Small intestine (tissue), 16 donors: Measurements from ENCODE around the gene DENND1C. TPM values are rescaled to one million over a fixed set of nuclear protein-coding genes. Genes with fewer than 3 reads are reported as not detected.

Experiments used
- DNase-seq, 2 donors: peaks; one replicate each; pipeline versions ENCODE4 v3.0.0 to v3.0.0-alpha.2; 2013
- FAIRE-seq: peaks from 2 replicates; lab custom pipeline; 2012; peaks lifted over from hg19 to GRCh38; lab: Jason Lieb, UNC
- H3K27ac ChIP-seq, 3 donors: one replicate each; pipeline ENCODE4 v1.5.1; 2013; ENCODE audit warnings: low read length in 2 of 3, mild to moderate bottlenecking in 2 of 3, control low read depth in 1 of 3, inconsistent platforms in 1 of 3, low read depth in 1 of 3, moderate library complexity in 1 of 3
- H3K27me3 ChIP-seq, 3 donors: one replicate each; pipeline ENCODE4 v1.6.1; 2013; ENCODE audit warnings: low read length in 3 of 3, inconsistent platforms in 1 of 3; ENCODE audit not compliant: control insufficient read depth in 3 of 3, insufficient read depth in 3 of 3
- H3K36me3 ChIP-seq, 3 donors: one replicate each; pipeline ENCODE4 v1.6.1; 2013; ENCODE audit warnings: low read length in 3 of 3, inconsistent platforms in 1 of 3, low read depth in 1 of 3, mild to moderate bottlenecking in 1 of 3, moderate library complexity in 1 of 3; ENCODE audit not compliant: control insufficient read depth in 3 of 3, insufficient read depth in 2 of 3
- H3K4me1 ChIP-seq, 3 donors: one replicate each; pipeline ENCODE4 v1.6.1; 2013; ENCODE audit warnings: low read length in 2 of 3, inconsistent platforms in 1 of 3, low read depth in 1 of 3, mild to moderate bottlenecking in 1 of 3, moderate library complexity in 1 of 3; ENCODE audit not compliant: control insufficient read depth in 3 of 3, insufficient read depth in 2 of 3
- H3K4me3 ChIP-seq, 3 donors: one replicate each; pipeline ENCODE4 v1.5.1; 2013; ENCODE audit warnings: low read length in 3 of 3, control low read depth in 1 of 3, inconsistent platforms in 1 of 3, low read depth in 1 of 3, mild to moderate bottlenecking in 1 of 3, moderate library complexity in 1 of 3
- H3K9me3 ChIP-seq, 2 donors: one replicate each; pipeline ENCODE4 v1.6.1; 2013; ENCODE audit warnings: low read depth in 1 of 2, low read length in 1 of 2; ENCODE audit not compliant: control insufficient read depth in 2 of 2, insufficient read depth in 1 of 2
- WGBS, 3 donors: extraction: QIAGEN DNeasy Blood & Tissue Kit; methylation state at CpG; one replicate each; pipeline ENCODE4 v1.1.7; 2013; 5-methylcytosine and 5-hydroxymethylcytosine counted together
- long read RNA-seq, 10 donors: transcript quantifications; one replicate each; lab custom pipeline, GENCODE V29; 2026
- polyA plus RNA-seq, 4 donors: library from polyadenylated mRNA; stranded (reverse) in 3 of 4; unstranded in 1 of 4; fragments of 200-250 nt in 3 of 4; fragments of 120-200 nt in 1 of 4; gene quantifications; one replicate each; pipeline versions ENCODE4 v1.2.1 to v1.2.3, GENCODE V29; 2013
- donor health status: healthy with polysubstance abuse.
- donor health status: control.
- donor health status: control.
- donor health status: Bipolar disorder and iron deficiency.
- donor health status: healthy.

DENND1C gene, protein sequence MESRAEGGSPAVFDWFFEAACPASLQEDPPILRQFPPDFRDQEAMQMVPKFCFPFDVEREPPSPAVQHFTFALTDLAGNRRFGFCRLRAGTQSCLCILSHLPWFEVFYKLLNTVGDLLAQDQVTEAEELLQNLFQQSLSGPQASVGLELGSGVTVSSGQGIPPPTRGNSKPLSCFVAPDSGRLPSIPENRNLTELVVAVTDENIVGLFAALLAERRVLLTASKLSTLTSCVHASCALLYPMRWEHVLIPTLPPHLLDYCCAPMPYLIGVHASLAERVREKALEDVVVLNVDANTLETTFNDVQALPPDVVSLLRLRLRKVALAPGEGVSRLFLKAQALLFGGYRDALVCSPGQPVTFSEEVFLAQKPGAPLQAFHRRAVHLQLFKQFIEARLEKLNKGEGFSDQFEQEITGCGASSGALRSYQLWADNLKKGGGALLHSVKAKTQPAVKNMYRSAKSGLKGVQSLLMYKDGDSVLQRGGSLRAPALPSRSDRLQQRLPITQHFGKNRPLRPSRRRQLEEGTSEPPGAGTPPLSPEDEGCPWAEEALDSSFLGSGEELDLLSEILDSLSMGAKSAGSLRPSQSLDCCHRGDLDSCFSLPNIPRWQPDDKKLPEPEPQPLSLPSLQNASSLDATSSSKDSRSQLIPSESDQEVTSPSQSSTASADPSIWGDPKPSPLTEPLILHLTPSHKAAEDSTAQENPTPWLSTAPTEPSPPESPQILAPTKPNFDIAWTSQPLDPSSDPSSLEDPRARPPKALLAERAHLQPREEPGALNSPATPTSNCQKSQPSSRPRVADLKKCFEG
- 10 to 100 TPM in 2 of 4 donors, 1 to 10 TPM in 2; 4.0 to 48.7 (median 9.6) TPM for polyA plus RNA-seq
- long read RNA-seq, donor 1, result 0 reads
- long read RNA-seq, donor 2, result 0 reads
- long read RNA-seq, donor 3, result 0 reads
- long read RNA-seq, donor 4, result 0 reads
- long read RNA-seq, donor 5, result 0 reads
- long read RNA-seq, donor 6, result 0 reads
- long read RNA-seq, donor 7, result 0 reads
- long read RNA-seq, donor 8, result 0 reads
- long read RNA-seq, donor 9, result 0 reads
- long read RNA-seq, donor 10, result 0 reads

DNA sequence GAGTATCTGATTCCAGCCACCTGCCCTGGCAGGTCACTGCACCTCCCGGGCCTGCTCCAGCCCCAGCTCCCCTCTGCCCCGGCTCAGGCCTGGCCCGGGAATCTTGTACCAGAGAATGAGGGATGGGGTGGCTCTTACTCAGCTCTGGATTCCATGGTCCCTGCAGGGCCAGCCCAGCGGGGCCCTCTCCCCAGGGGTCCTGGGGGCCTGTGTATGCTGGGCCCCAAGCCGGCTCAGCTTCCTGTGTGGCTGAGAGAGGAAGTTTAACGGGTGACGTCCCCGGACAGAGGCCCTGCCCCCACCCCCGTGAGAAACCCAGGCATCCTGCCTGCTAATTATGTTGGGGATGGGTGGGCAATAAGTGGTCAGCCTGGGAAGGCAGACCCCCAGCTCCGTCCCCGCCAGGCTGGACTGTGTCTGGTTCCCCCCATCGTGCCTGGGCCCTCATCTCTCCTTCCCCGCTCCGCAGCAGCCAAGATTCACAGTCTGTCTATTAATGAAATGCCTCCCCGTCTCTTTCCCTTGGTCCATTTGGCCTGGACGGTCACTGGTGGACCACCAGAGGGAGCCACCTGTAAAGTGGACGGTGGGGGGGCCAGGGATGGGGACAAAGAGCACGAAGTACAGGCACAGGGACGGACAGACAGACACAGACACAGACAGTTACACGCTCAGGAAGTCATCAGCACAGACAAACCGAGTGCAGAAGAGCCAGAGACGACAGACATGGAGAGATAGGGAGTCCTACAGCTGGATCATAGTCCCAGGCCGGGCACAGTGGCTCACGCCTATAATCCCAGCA, at the start of gene DENND1C:
DENND1C (minus strand) TSS at position 247 of the 802 bp plus-strand sequence; CDS start at position 155, 92 bp downstream.
- no peaks in the 10 kb centered on the region for H3K27me3 ChIP-seq
- peak within 1 kb of the TSS in 2 of 3 donors; percentile 67 to 82 for H3K27ac ChIP-seq
- WGBS, 3 donors, result 28 to 34% (median 34%) methylated on average over 24 of the region's 24 CpGs
- peak within 1 kb of the TSS; percentile 18 to 43 (median 28) for H3K4me3 ChIP-seq
- no peaks in the 10 kb centered on the region for H3K36me3 ChIP-seq
- peaks cover 0 to 10% of the 10 kb centered on the region in 2 donors for H3K9me3 ChIP-seq
- FAIRE-seq (no peak), DNase-seq (peak; percentile 28 to 53)
- H3K4me1 ChIP-seq, result peaks cover 0 to 5% (median 0%) of the 10 kb centered on the region in 3 donors

DNA sequence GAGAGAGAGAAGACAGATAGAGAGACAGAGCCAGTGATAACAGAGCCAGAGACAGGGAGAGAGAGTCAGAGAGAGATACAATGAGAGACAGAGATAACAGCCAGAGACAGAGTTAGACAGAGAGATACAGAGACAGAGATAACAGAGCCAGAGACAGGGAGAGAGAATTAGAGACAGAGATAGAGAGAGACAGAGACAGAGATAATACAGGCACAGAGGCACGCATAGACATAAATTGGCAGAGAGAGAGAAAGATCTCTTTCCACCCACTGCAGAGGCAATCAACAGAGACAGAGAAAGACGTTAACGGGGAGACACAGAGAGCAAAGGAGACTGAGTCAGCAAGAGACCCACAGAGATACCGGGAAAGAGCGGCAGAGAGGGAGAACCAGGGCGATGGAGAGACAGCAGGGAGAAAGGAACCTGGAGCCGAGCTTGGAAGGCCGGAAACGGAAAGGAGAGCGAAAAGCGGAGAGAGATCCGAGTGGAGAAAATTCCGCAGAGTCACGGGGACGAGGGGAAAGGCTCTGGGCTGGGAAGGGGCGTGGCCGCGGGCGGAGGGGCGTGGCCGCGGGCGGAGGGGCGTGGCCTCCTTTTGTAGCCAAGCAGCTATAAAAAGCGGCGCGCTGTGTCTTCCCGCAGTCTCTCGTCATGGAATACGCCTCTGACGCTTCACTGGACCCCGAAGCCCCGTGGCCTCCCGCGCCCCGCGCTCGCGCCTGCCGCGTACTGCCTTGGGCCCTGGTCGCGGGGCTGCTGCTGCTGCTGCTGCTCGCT, 49.0 kb upstream of the DENND1C start, which contains the start of gene TNFSF9:
TNFSF9 (plus strand) TSS at position 641 of the 777 bp plus-strand sequence; CDS start at position 652, 11 bp downstream.
- FAIRE-seq, result no peak
- 0 to 1% (median 1%) methylated on average over 38 to 44 of the region's 44 CpGs for WGBS, 3 donors
- H3K4me1 ChIP-seq, result peaks cover 0 to 5% (median 2%) of the 10 kb centered on the region in 3 donors
- peaks cover 6 to 39% (median 12%) of the 10 kb centered on the region in 3 donors for H3K27me3 ChIP-seq
- no peaks in the 10 kb centered on the region for H3K36me3 ChIP-seq
- peak within 1 kb of the TSS; percentile 28 to 54 (median 42) for H3K4me3 ChIP-seq
- peaks cover 0 to 3% of the 10 kb centered on the region in 2 donors for H3K9me3 ChIP-seq
- H3K27ac ChIP-seq, result peak within 1 kb of the TSS in 2 of 3 donors; percentile 13 to 50
- peak; percentile 75 to 94 for DNase-seq

GRCh38 chr19:6529937-6530385, 48.4 kb upstream of the DENND1C start:
- DNase-seq (no peak), FAIRE-seq (no peak)
- H3K9me3 ChIP-seq, result peaks cover 0 to 3% of the 10 kb centered on the region in 2 donors
- H3K4me3 ChIP-seq, result no peak overlapping the region
- WGBS, 3 donors, result 53 to 62% (median 59%) methylated on average over 2 of the region's 2 CpGs
- peaks cover 0 to 5% (median 2%) of the 10 kb centered on the region in 3 donors for H3K4me1 ChIP-seq
- no peaks in the 10 kb centered on the region for H3K36me3 ChIP-seq
- peaks cover 6 to 38% (median 12%) of the 10 kb centered on the region in 3 donors for H3K27me3 ChIP-seq
- no peak overlapping the region for H3K27ac ChIP-seq

GRCh38 chr19:6529351-6529750, 47.8 kb upstream of the DENND1C start:
- 32 to 61% (median 47%) methylated on average over 2 of the region's 2 CpGs for WGBS, 3 donors
- no peak overlapping the region for H3K27ac ChIP-seq

GRCh38 chr19:6528544-6529121, 47.0 kb upstream of the DENND1C start:
- peak in 1 of 2 donors; percentile 31 for DNase-seq

More at GRCh38 chr19:6529351-6529750, 47.8 kb upstream of the DENND1C start:
- Histone ChIP-seq H3K4me3 (no peak overlapping the region), H3K36me3 (no peaks in the 10 kb centered on the region), H3K4me1 (peaks cover 0 to 5% (median 2%) of the 10 kb centered on the region in 3 donors), H3K9me3 (peaks cover 0 to 3% of the 10 kb centered on the region in 2 donors), H3K27me3 (peaks cover 0 to 31% (median 11%) of the 10 kb centered on the region in 3 donors)
- DNase-seq (no peak), FAIRE-seq (no peak)

DNA sequence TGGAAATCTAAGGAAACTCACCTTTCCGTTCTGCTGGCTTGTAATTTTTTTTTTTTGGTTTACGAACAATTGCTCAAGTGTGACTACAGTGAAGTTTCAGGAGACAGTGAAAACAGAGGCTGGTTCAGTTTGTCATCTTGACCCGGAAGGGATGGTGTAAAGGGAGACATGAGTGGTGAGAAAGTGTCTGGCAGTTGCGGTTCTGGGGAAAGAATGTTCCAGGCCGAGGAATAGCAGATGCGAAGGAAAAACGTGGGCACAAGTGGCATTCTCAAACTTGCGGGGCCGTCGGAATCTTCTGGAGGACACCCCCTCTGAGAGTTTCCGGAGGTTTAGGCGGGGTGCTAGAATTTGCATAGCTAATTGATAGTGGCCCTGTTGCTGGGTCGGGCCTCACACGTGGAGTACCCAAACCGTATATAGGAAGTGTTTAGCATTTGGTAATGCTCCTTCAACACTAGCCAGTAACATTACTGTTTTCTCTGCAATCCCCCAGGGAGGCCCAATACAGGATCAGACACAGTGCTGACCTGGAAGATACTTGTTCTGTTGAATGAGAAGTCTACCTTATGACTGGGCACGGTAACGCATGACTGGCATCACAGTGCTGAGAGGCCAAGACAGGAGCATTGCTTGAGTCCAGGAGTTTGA, 46.4 kb upstream of the DENND1C start:
- no peak for FAIRE-seq

More at GRCh38 chr19:6528544-6529121, 47.0 kb upstream of the DENND1C start:
- FAIRE-seq, result no peak
- H3K27ac ChIP-seq, result no peak overlapping the region
- peaks cover 0 to 3% of the 10 kb centered on the region in 2 donors for H3K9me3 ChIP-seq
- peaks cover 0 to 5% (median 2%) of the 10 kb centered on the region in 3 donors for H3K4me1 ChIP-seq
- no peak overlapping the region for H3K4me3 ChIP-seq
- H3K27me3 ChIP-seq, result peaks cover 0 to 26% (median 11%) of the 10 kb centered on the region in 3 donors
- WGBS, 3 donors, result 30 to 37% (median 32%) methylated on average over 9 of the region's 9 CpGs
- no peaks in the 10 kb centered on the region for H3K36me3 ChIP-seq

More for the DNA sequence above, 46.4 kb upstream of the DENND1C start:
- H3K4me1 ChIP-seq, result peaks cover 0 to 5% (median 2%) of the 10 kb centered on the region in 3 donors
- WGBS, 3 donors, result 68 to 79% (median 78%) methylated on average over 17 of the region's 17 CpGs
- no peaks in the 10 kb centered on the region for H3K36me3 ChIP-seq
- DNase-seq, result no peak
- peaks cover 0 to 3% of the 10 kb centered on the region in 2 donors for H3K9me3 ChIP-seq
- no peak overlapping the region for H3K27ac ChIP-seq
- H3K27me3 ChIP-seq, result peaks cover 0 to 26% (median 11%) of the 10 kb centered on the region in 3 donors
- no peak overlapping the region for H3K4me3 ChIP-seq
